K562 (cell line): ENCODE results near the gene EXOG. TPM values are rescaled to one million over a fixed set of nuclear protein-coding genes. Genes with fewer than 3 reads are reported as not detected.

Experiments
- ATAC-seq: fragments of 200-7000 bp; cut with Tn5 transposase; 3 replicates; pipeline ENCODE4 v1.9.1; 2020; ENCODE audit warnings: moderate library complexity
- BruUV-seq: library from RNA; stranded (reverse); fragments of 400-500 nt; replicated peaks from 2 replicates; lab custom pipeline; 2021; lab: Mats Ljungman, UMichigan
- CTCF ChIA-PET: fragments of 300-600 bp; formaldehyde crosslinking; extraction: SDS; loops from one replicate; lab custom pipeline; 2021; ENCODE audit warnings: low intra/inter-chr PET ratio; lab: Yijun Ruan, JAX
- POLR2A ChIA-PET: fragments of 300-600, 350-650 bp; sonication (Branson Sonifier 250); formaldehyde crosslinking; extraction: SDS; loops from one replicate; lab custom pipeline; 2021; ENCODE audit warnings: antibody characterized with exemption, inconsistent platforms; lab: Yijun Ruan, JAX
- DNase-seq, 4 experiments: peaks; one replicate each; pipeline versions ENCODE4 v3.0.0 to v3.0.0-alpha.2; 2011 to 2018; ENCODE audit warnings: low spot score in 3 of 4, mixed read lengths in 3 of 4; ENCODE audit errors: extremely low read depth in 1 of 4
- FAIRE-seq: peaks from 2 replicates; lab custom pipeline; 2011; peaks lifted over from hg19 to GRCh38; lab: Jason Lieb, UNC
- H2AFZ ChIP-seq: 2 replicates; pipeline ENCODE4 v1.6.0; 2011; ENCODE audit warnings: low read depth, low read length, control low read depth, inconsistent platforms
- H3K27ac ChIP-seq: fragments of 200-600 bp; 3 replicates; pipeline ENCODE4 v1.8.0; 2011; ENCODE audit warnings: low read depth, mild to moderate bottlenecking, control low read depth, inconsistent platforms, low read length, moderate library complexity, mixed read lengths; ENCODE audit errors: extremely low read depth
- H3K27me3 ChIP-seq, 2 experiments: fragments of 300-600 bp in 1 of 2; 2 replicates in 1 of 2; 3 replicates in 1 of 2; pipeline versions ENCODE4 v1.6.0 to v1.8.0; 2011; ENCODE audit warnings: inconsistent platforms in 2 of 2, low read length in 2 of 2, mild to moderate bottlenecking in 1 of 2, mixed read lengths in 1 of 2, moderate library complexity in 1 of 2; ENCODE audit not compliant: control insufficient read depth in 2 of 2, insufficient read depth in 2 of 2
- H3K36me3 ChIP-seq: fragments of 300-600 bp; 3 replicates; pipeline ENCODE4 v1.8.0; 2011; ENCODE audit warnings: mild to moderate bottlenecking, low read length, inconsistent platforms; ENCODE audit not compliant: control insufficient read depth, insufficient read depth
- H3K4me1 ChIP-seq, 2 experiments: fragments of 200-600 bp in 1 of 2; replicated peaks in 1 of 2; 2 replicates in 1 of 2; 3 replicates in 1 of 2; pipeline versions ENCODE4 v1.5.1 to v1.8.0; 2011; ENCODE audit warnings: inconsistent platforms in 2 of 2, low read length in 2 of 2, mild to moderate bottlenecking in 1 of 2, mixed read lengths in 1 of 2, moderate library complexity in 1 of 2; ENCODE audit not compliant: control insufficient read depth in 2 of 2, insufficient read depth in 2 of 2
- H3K4me2 ChIP-seq: 2 replicates; pipeline ENCODE4 v1.6.1; 2011; ENCODE audit warnings: low read length, control low read depth, inconsistent platforms, mixed read lengths; ENCODE audit not compliant: insufficient read depth
- H3K4me3 ChIP-seq: fragments of 200-600 bp; sonication (generic), shearing (Covaris generic); 2 replicates; pipeline ENCODE4 v1.5.1; 2016; ENCODE audit warnings: control low read depth, inconsistent platforms
- H3K79me2 ChIP-seq: fragments of 200-600 bp; 3 replicates; pipeline ENCODE4 v1.8.0; 2011; ENCODE audit warnings: low read length, inconsistent platforms; ENCODE audit not compliant: control insufficient read depth, insufficient read depth
- H3K9ac ChIP-seq, 2 experiments: 2 replicates each; pipeline versions ENCODE4 v1.6.0 to v1.6.1; 2011; ENCODE audit warnings: low read depth in 2 of 2, low read length in 2 of 2, control low read depth in 1 of 2, inconsistent platforms in 1 of 2, mild to moderate bottlenecking in 1 of 2, mixed read lengths in 1 of 2; ENCODE audit not compliant: insufficient read depth in 1 of 2
- H3K9me1 ChIP-seq: one replicate; pipeline ENCODE4 v1.6.0; 2011; ENCODE audit warnings: inconsistent platforms, mild to moderate bottlenecking, low read length, moderate library complexity; ENCODE audit not compliant: control insufficient read depth, insufficient read depth
- H3K9me3 ChIP-seq: replicated peaks from 2 replicates; pipeline ENCODE4 v1.5.1; 2011; ENCODE audit warnings: low read depth, low read length, inconsistent platforms; ENCODE audit not compliant: control insufficient read depth, insufficient read depth
- H4K20me1 ChIP-seq: replicated peaks from 2 replicates; pipeline ENCODE4 v1.6.1; 2011; ENCODE audit warnings: low read length, inconsistent platforms, mixed read lengths; ENCODE audit not compliant: control insufficient read depth, insufficient read depth
- CBFA2T2 ChIP-seq: fragments of 450-650 bp; conservative IDR thresholded peaks from 2 replicates; pipeline ENCODE4 v1.6.1; 2017; ENCODE audit warnings: mild to moderate bottlenecking
- CHD4 ChIP-seq: fragments of 200-600 bp; sonication (generic); IDR thresholded peaks from 3 replicates; pipeline ENCODE4 v1.6.1; 2012; ENCODE audit warnings: low read depth, mild to moderate bottlenecking, mixed read lengths, low read length, inconsistent platforms; ENCODE audit not compliant: insufficient read depth, insufficient replicate concordance, poor library complexity, severe bottlenecking
- CREB3 ChIP-seq: fragments of 450-650 bp; conservative IDR thresholded peaks from 2 replicates; pipeline ENCODE4 v1.6.1; 2016; ENCODE audit warnings: missing genetic modification characterization, low read depth, mild to moderate bottlenecking, missing compliant biosample characterization, moderate library complexity
- ELF4 ChIP-seq: fragments of 450-650 bp; formaldehyde crosslinking; IDR thresholded peaks from 2 replicates; pipeline ENCODE4 v1.4.0; 2022; ENCODE audit warnings: missing genetic modification characterization
- FOS ChIP-seq: IDR thresholded peaks from 3 replicates; pipeline ENCODE4 v1.6.1; 2011; ENCODE audit not compliant: insufficient read length; ENCODE audit errors: extremely low read depth
- HDAC2 ChIP-seq: fragments of 450-650 bp; IDR thresholded peaks from 2 replicates; pipeline ENCODE4 v1.6.1; 2016; ENCODE audit warnings: mild to moderate bottlenecking
- LCOR ChIP-seq: sonication (generic); formaldehyde crosslinking; IDR thresholded peaks from 2 replicates; pipeline ENCODE4 v1.8.0; 2022; ENCODE audit warnings: mild to moderate bottlenecking, missing genetic modification reagents
- MEIS2 ChIP-seq: fragments of 450-650 bp; IDR thresholded peaks from 2 replicates; pipeline ENCODE4 v1.6.1; 2014; ENCODE audit warnings: mild to moderate bottlenecking; ENCODE audit not compliant: partially characterized antibody
- NBN ChIP-seq: fragments of 450-650 bp; IDR thresholded peaks from 2 replicates; pipeline ENCODE4 v1.6.1; 2016; ENCODE audit warnings: low read depth, mild to moderate bottlenecking
- SMARCA5 ChIP-seq: fragments of 450-650 bp; IDR thresholded peaks from 2 replicates; pipeline ENCODE4 v1.6.1; 2016
- SNAPC5 ChIP-seq: fragments of 250-450 bp; sonication (Bioruptor Pico); IDR thresholded peaks from 2 replicates; pipeline ENCODE4 v1.8.0; 2021; ENCODE audit warnings: moderate library complexity, mild to moderate bottlenecking, inconsistent platforms
- STAT5A ChIP-seq: IDR thresholded peaks from 2 replicates; pipeline ENCODE4 v1.6.1; 2012; ENCODE audit warnings: low read length, inconsistent platforms, borderline replicate concordance
- TGIF2 ChIP-seq: sonication (generic); formaldehyde crosslinking; IDR thresholded peaks from 2 replicates; pipeline ENCODE4 v1.8.1; 2022; ENCODE audit warnings: mild to moderate bottlenecking, missing genetic modification reagents, moderate library complexity
- THRAP3 ChIP-seq: fragments of 450-650 bp; IDR thresholded peaks from 2 replicates; pipeline ENCODE4 v1.6.1; 2016; ENCODE audit warnings: mild to moderate bottlenecking, inconsistent platforms, borderline replicate concordance
- ZNF324 ChIP-seq: fragments of 250-450 bp; sonication (Bioruptor Pico); IDR thresholded peaks from 2 replicates; pipeline ENCODE4 v1.4.0; 2020; ENCODE audit warnings: mild to moderate bottlenecking
- ZNF586 ChIP-seq: fragments of 450-650 bp; formaldehyde crosslinking; conservative IDR thresholded peaks from 2 replicates; pipeline ENCODE4 v1.4.0; 2020; ENCODE audit warnings: mild to moderate bottlenecking, moderate library complexity
- ZNF696 ChIP-seq: fragments of 250-450 bp; sonication (Bioruptor Pico); conservative IDR thresholded peaks from 2 replicates; pipeline ENCODE4 v1.4.0; 2020; ENCODE audit warnings: mild to moderate bottlenecking, moderate library complexity
- ZNF778 ChIP-seq: fragments of 450-650 bp; formaldehyde crosslinking; IDR thresholded peaks from 2 replicates; pipeline ENCODE4 v1.4.0; 2020; ENCODE audit warnings: mild to moderate bottlenecking, moderate library complexity
- WGBS: fragments of 100-300 bp; shearing (Covaris generic); methylation state at CpG from one replicate; pipeline ENCODE4 v1.1.6; 2016; ENCODE audit warnings: low coverage, mixed read lengths; ENCODE audit not compliant: insufficient coverage; ENCODE audit errors: missing lambda C conversion rate; 5-methylcytosine and 5-hydroxymethylcytosine counted together
- in situ Hi-C: fragments of 300-500 bp; cut with MboI; formaldehyde crosslinking; loops from 4 replicates; pipeline ENCODE4 v1.15.0; 2018; ENCODE audit warnings: inconsistent platforms, mixed read lengths
- intact Hi-C: fragments of 100-400 bp; cut with micrococcal nuclease; formaldehyde crosslinking; loops from 2 replicates; pipeline ENCODE4 v1.14.2; 2022
- polyA plus RNA-seq, 8 experiments: library from polyadenylated mRNA; depleted of rRNA in 4 of 8; stranded (reverse) in 5 of 8; unstranded in 3 of 8; fragments of >200 nt; fragmentation: Nextera tagmentation in 2 of 8; fragmentation: Illumina TruSeq in 1 of 8; extraction: Ambion mirVana in 2 of 8; extraction: Trizol in 1 of 8; gene quantifications; 2 replicates each; pipeline versions ENCODE4 v1.2.1 to v1.2.3, GENCODE V29; 2011 to 2014; ENCODE audit warnings: inconsistent platforms in 1 of 8, missing spikeins in 1 of 8
- total RNA-seq, 7 experiments: library from RNA; depleted of rRNA in 6 of 7; stranded (reverse); fragments of >200 nt in 6 of 7; fragmentation: Illumina TruSeq in 2 of 7; extraction: Trizol in 2 of 7; gene quantifications; 2 replicates each; pipeline versions ENCODE4 v1.2.1 to v1.2.3, GENCODE V29; 2011 to 2021; ENCODE audit warnings: low replicate concordance in 1 of 7
- TF ChIP-seq, protein P1 (sequence below): fragments of 250-450 bp; sonication (Bioruptor Pico); IDR thresholded peaks from 2 replicates; pipeline ENCODE4 v1.5.0; 2021

EXOG gene
- total and polyA plus RNA-seq, 9 of the 15 experiments (the other 6 are each of a cell fraction or from before 2014, with no cell fraction given) = 10.8 to 21.7 (median 14.8) TPM

DNA sequence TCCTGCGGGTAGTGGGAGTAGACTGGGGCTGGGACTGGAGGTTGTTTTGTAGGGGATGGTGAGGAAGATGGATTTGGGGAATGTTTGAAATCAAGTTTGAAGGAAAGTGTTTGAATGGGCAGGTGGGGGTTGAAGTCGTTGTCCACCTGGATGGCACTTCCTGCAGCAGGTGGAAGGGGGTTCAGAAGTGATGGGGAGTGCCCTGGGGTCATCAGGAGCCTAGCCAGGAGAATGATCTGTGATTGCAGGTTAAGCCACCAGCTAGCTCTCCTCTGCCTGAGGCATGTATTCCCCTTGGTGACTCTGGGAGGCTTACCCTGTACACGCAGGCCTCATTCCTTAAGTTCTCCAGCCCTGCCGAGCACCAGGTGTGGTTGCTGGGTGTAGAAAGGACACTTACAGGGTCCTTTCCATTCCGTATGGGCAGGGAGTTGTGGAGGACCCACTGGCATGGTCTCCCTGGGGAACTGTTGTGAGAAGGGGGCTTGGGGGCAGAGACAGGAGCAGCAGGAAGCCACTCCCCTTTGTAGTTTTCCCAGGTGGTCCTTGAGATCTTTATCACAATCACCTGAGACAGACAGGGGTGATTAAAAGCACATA lies 19.9 kb upstream of the EXOG start:
- H3K79me2 ChIP-seq = peaks cover 7% of the 10 kb centered on the region; the same call in 1 of the 3 replicates
- H4K20me1 ChIP-seq = peaks cover 15% of the 10 kb centered on the region
- in situ Hi-C loops = loop anchor here (10.0 kb wide), 1 partner anchor 341 kb away; the partner anchor contains the start of genes ACAA1 and MYD88
- H3K9ac ChIP-seq = no peak overlapping the region
- H2AFZ ChIP-seq = no peak overlapping the region
- H3K27me3 ChIP-seq = no peaks in the 10 kb centered on the region
- ATAC-seq (no peak), DNase-seq (no peak), FAIRE-seq (no peak)
- H3K27ac ChIP-seq = no peak overlapping the region
- intact Hi-C loops = no loop called here
- H3K9me3 ChIP-seq = no peaks in the 10 kb centered on the region
- H3K36me3 ChIP-seq = peaks cover 26% of the 10 kb centered on the region; the same call in 2 of the 3 replicates
- CTCF ChIA-PET = no interaction called here
- TF ChIP-seq, protein P1, sequence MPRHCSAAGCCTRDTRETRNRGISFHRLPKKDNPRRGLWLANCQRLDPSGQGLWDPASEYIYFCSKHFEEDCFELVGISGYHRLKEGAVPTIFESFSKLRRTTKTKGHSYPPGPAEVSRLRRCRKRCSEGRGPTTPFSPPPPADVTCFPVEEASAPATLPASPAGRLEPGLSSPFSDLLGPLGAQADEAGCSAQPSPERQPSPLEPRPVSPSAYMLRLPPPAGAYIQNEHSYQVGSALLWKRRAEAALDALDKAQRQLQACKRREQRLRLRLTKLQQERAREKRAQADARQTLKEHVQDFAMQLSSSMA (CRISPR knock-in tag) = no peak
- TF ChIP-seq TGIF2 (CRISPR knock-in tag) = no peak
- TF ChIP-seq HDAC2 = no peak
- no peak for TF ChIP-seq ELF4
- TF ChIP-seq LCOR = no peak
- no peak for TF ChIP-seq SNAPC5 (CRISPR knock-in tag)
- no peak for TF ChIP-seq CREB3 (tag)
- no peak for TF ChIP-seq THRAP3
- no peak for TF ChIP-seq SMARCA5
- TF ChIP-seq ZNF778 = no peak
- TF ChIP-seq ZNF324 (CRISPR knock-in tag) = no peak
- no peak for TF ChIP-seq CHD4
- no peak for TF ChIP-seq NBN
- TF ChIP-seq MEIS2 = no peak
- TF ChIP-seq ZNF586 (CRISPR knock-in tag) = no peak
- TF ChIP-seq FOS = no peak
- no peak for TF ChIP-seq STAT5A
- TF ChIP-seq CBFA2T2 = no peak
- TF ChIP-seq ZNF696 (CRISPR knock-in tag) = no peak
- BruUV-seq = no TSS peak
- H3K4me3 ChIP-seq = no peak overlapping the region
- peaks cover 0 to 6% of the 10 kb centered on the region in 2 experiments; a peak in 2 of 5 replicates for H3K4me1 ChIP-seq
- POLR2A ChIA-PET = no interaction called here
- H3K9me1 ChIP-seq = no peaks in the 10 kb centered on the region
- 40% methylated on average over 4 of the region's 5 CpGs for WGBS
- H3K4me2 ChIP-seq = no peak overlapping the region
